Measurements from ENCODE around the gene GRIA2.
"Not testable (repeated sequence)": the region's sequence is repeated elsewhere in the genome, so short reads cannot be mapped to it uniquely, and the experiment has no call there.

GRIA2 gene

GRCh38 chr4:157220371-157220881 lies at the start of gene GRIA2:
Gene GRIA2 (plus strand): TSS chr4:157220728. CDS start chr4:157221043, 315 bp downstream.
- H3K9me3 ChIP-seq (ENCODE audit: insufficient read depth, low read length, severe bottlenecking) = no peaks in the 10 kb centered on the region
- H3K9ac ChIP-seq (ENCODE audit: low read depth, low read length) = no peak within 1 kb of the TSS
- H3K27me3 ChIP-seq (ENCODE audit: insufficient read depth, low read length, poor library complexity) = no peaks in the 10 kb centered on the region
- no peaks in the 10 kb centered on the region for H3K4me1 ChIP-seq (ENCODE audit: insufficient read depth, low read length)
- no peak within 1 kb of the TSS for H2AFZ ChIP-seq (ENCODE audit: low read depth, low read length)
- H3K27ac ChIP-seq (ENCODE audit: low read length) = no peak within 1 kb of the TSS
- ATAC-seq (ENCODE audit: insufficient read depth, low read depth) (no peak), DNase-seq (no peak)
- H3K4me2 ChIP-seq (ENCODE audit: insufficient read depth, low read length) = no peak within 1 kb of the TSS
- no peaks in the 10 kb centered on the region for H3K79me2 ChIP-seq (ENCODE audit: insufficient read depth, low read length)
- no peaks in the 10 kb centered on the region for H3K36me3 ChIP-seq (ENCODE audit: insufficient read depth, low read length)
- no peak for TF ChIP-seq EZH2 (IDR thresholded peaks at IDR 0.05; ENCODE audit: borderline replicate concordance, low read depth, low read length, severe bottlenecking)
- TF ChIP-seq CTCF (IDR thresholded peaks at IDR 0.05; ENCODE audit: borderline replicate concordance, extremely low read depth, low read length, poor library complexity, severe bottlenecking) = no peak
- H4K20me1 ChIP-seq (ENCODE audit: insufficient read depth, low read length) = no peaks in the 10 kb centered on the region
- H3K4me3 ChIP-seq (ENCODE audit: low read depth in 1 of 2, low read length in 2 of 2) = no peak within 1 kb of the TSS

GRCh38 chr4:157172011-157172410 lies 48.5 kb upstream of the GRIA2 start:
- Histone ChIP-seq H3K4me2 (ENCODE audit: insufficient read depth, low read length) (no peak overlapping the region), H3K4me1 (ENCODE audit: insufficient read depth, low read length) (no peaks in the 10 kb centered on the region), H3K9me3 (ENCODE audit: insufficient read depth, low read length, severe bottlenecking) (no peaks in the 10 kb centered on the region), H2AFZ (ENCODE audit: low read depth, low read length) (no peak overlapping the region), H3K79me2 (ENCODE audit: insufficient read depth, low read length) (no peaks in the 10 kb centered on the region), H3K27ac (ENCODE audit: low read length) (no peak overlapping the region), H3K36me3 (ENCODE audit: insufficient read depth, low read length) (no peaks in the 10 kb centered on the region), H3K9ac (ENCODE audit: low read depth, low read length) (no peak overlapping the region), H3K4me3 (ENCODE audit: low read depth in 1 of 2, low read length in 2 of 2) (no peak overlapping the region), H4K20me1 (ENCODE audit: insufficient read depth, low read length) (no peaks in the 10 kb centered on the region), H3K27me3 (ENCODE audit: insufficient read depth, low read length, poor library complexity) (no peaks in the 10 kb centered on the region)
- DNase-seq (no peak), ATAC-seq (ENCODE audit: insufficient read depth, low read depth) (no peak)
- TF ChIP-seq EZH2 (IDR thresholded peaks at IDR 0.05; ENCODE audit: borderline replicate concordance, low read depth, low read length, severe bottlenecking) (no peak), CTCF (IDR thresholded peaks at IDR 0.05; ENCODE audit: borderline replicate concordance, extremely low read depth, low read length, poor library complexity, severe bottlenecking) (no peak)

DNA sequence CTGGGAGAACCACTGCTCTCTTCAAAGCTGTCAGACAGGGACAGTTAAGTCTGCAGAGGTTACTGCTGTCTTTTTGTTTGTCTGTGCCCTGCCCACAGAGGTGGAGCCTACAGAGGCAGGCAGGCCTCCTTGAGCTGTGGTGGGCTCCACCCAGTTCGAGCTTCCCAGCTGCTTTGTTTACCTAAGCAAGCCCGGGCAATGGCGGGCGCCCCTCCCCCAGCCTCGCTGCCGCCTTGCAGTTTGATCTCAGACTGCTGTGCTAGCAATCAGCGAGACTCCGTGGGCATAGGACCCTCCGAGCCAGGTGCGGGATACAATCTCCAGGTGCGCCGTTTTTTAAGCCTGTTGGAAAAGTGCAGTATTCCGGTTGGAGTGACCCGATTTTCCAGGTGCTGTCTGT lies 40.3 kb upstream of the GRIA2 start:
- H4K20me1 ChIP-seq (ENCODE audit: insufficient read depth, low read length); H3K4me2 ChIP-seq (ENCODE audit: insufficient read depth, low read length); H3K9me3 ChIP-seq (ENCODE audit: insufficient read depth, low read length, severe bottlenecking); ATAC-seq (ENCODE audit: insufficient read depth, low read depth); H3K9ac ChIP-seq (ENCODE audit: low read depth, low read length); H3K4me1 ChIP-seq (ENCODE audit: insufficient read depth, low read length); H3K27me3 ChIP-seq (ENCODE audit: insufficient read depth, low read length, poor library complexity); H3K4me3 ChIP-seq (ENCODE audit: low read depth in 1 of 2, low read length in 2 of 2); H3K79me2 ChIP-seq (ENCODE audit: insufficient read depth, low read length); H3K36me3 ChIP-seq (ENCODE audit: insufficient read depth, low read length); H3K27ac ChIP-seq (ENCODE audit: low read length); DNase-seq; H2AFZ ChIP-seq (ENCODE audit: low read depth, low read length): not testable (repeated sequence)

- Histone ChIP-seq H2AFZ (ENCODE audit: low read depth, low read length) (no peak overlapping the region), H3K36me3 (ENCODE audit: insufficient read depth, low read length) (no peaks in the 10 kb centered on the region), H3K27ac (ENCODE audit: low read length) (no peak overlapping the region), H3K27me3 (ENCODE audit: insufficient read depth, low read length, poor library complexity) (no peaks in the 10 kb centered on the region), H3K9me3 (ENCODE audit: insufficient read depth, low read length, severe bottlenecking) (no peaks in the 10 kb centered on the region), H3K9ac (ENCODE audit: low read depth, low read length) (no peak overlapping the region), H3K4me1 (ENCODE audit: insufficient read depth, low read length) (no peaks in the 10 kb centered on the region), H3K79me2 (ENCODE audit: insufficient read depth, low read length) (no peaks in the 10 kb centered on the region), H3K4me2 (ENCODE audit: insufficient read depth, low read length) (no peak overlapping the region), H3K4me3 (ENCODE audit: low read depth in 1 of 2, low read length in 2 of 2) (no peak overlapping the region), H4K20me1 (ENCODE audit: insufficient read depth, low read length) (no peaks in the 10 kb centered on the region)
- TF ChIP-seq EZH2 (IDR thresholded peaks at IDR 0.05; ENCODE audit: borderline replicate concordance, low read depth, low read length, severe bottlenecking) (no peak), CTCF (IDR thresholded peaks at IDR 0.05; ENCODE audit: borderline replicate concordance, extremely low read depth, low read length, poor library complexity, severe bottlenecking) (no peak)
- DNase-seq (no peak), ATAC-seq (ENCODE audit: insufficient read depth, low read depth) (no peak)
Observed at GRCh38 chr4:157184300-157184699, 36.2 kb upstream of the GRIA2 start.

All from DND-41 (cell line).